Calu3 (cell line): Measurements from ENCODE around the gene ATP5PO. TPM values are rescaled to one million over a fixed set of nuclear protein-coding genes. Genes with fewer than 3 reads are reported as not detected.
A peak's percentile ranks its signal among the peaks of the same experiment; 100 is the strongest.

Source experiments
- BruUV-seq: library from RNA; stranded (reverse); fragments of 400-500 nt; replicated peaks from 2 replicates; lab custom pipeline; 2021; lab: Mats Ljungman, UMichigan
- CTCF ChIA-PET: fragments of 300-600 bp; sonication (Branson Sonifier 250); formaldehyde crosslinking; loops from one replicate; lab custom pipeline; 2022; ENCODE audit warnings: antibody characterized with exemption; lab: Charles Lee
- DNase-seq: peaks from one replicate; pipeline ENCODE4 v3.0.0; 2022
- H3K27ac Mint-ChIP-seq: one replicate; pipeline ENCODE4 v1.8.0; 2022; ENCODE audit warnings: mixed read lengths; ENCODE audit not compliant: unreplicated experiment
- H3K27me3 Mint-ChIP-seq: one replicate; pipeline ENCODE4 v1.8.0; 2022; ENCODE audit warnings: mixed read lengths; ENCODE audit not compliant: unreplicated experiment
- H3K36me3 Mint-ChIP-seq: one replicate; pipeline ENCODE4 v1.8.0; 2022; ENCODE audit warnings: mild to moderate bottlenecking, moderate library complexity, mixed read lengths; ENCODE audit not compliant: insufficient read depth, unreplicated experiment
- H3K4me1 Mint-ChIP-seq: one replicate; pipeline ENCODE4 v1.8.0; 2022; ENCODE audit warnings: mild to moderate bottlenecking, low read depth, mixed read lengths; ENCODE audit not compliant: unreplicated experiment
- H3K4me3 Mint-ChIP-seq: one replicate; pipeline ENCODE4 v1.8.0; 2022; ENCODE audit warnings: mild to moderate bottlenecking, low read depth, moderate library complexity, mixed read lengths; ENCODE audit not compliant: unreplicated experiment
- H3K9me3 Mint-ChIP-seq: one replicate; pipeline ENCODE4 v1.8.0; 2022; ENCODE audit warnings: low read depth, mixed read lengths; ENCODE audit not compliant: unreplicated experiment
- intact Hi-C: fragments of 100-400 bp; cut with micrococcal nuclease; formaldehyde crosslinking; loops from one replicate; pipeline ENCODE4 v1.10.0; 2022; ENCODE audit not compliant: unreplicated experiment
- total RNA-seq: library from RNA; stranded (reverse); gene quantifications from 2 replicates; pipeline ENCODE4 v1.2.3, GENCODE V29; 2022
- TF ChIP-seq, protein P1 (sequence below): fragments of 200-600 bp; IDR thresholded peaks from one replicate; pipeline ENCODE4 v1.8.0; 2022; ENCODE audit warnings: antibody characterized with exemption; ENCODE audit not compliant: unreplicated experiment

Gene ATP5PO
- total RNA-seq, 1 experiment from 2014 or later: 125 TPM

DNA sequence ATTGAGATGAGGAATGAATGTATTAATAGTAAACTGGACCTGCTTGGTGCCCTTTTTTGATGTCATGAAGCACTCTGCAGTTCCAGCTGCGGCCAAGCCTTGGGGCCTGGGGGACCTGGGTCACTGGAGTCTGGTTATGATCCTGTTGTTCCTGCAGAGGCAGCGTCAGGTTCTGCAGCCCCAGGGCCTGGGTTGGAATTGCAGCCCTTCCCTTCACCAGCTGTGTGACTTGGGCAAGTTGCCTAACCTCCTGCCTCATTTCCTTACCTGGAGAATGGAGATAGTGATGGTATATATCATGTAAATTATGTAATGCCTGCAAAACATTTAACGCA lies 9.1 kb upstream of the ATP5PO start:
- Mint-ChIP-seq H3K27ac (no peak overlapping the region), H3K36me3 (no peaks in the 10 kb centered on the region), H3K27me3 (no peaks in the 10 kb centered on the region), H3K4me1 (peaks cover 6% of the 10 kb centered on the region), H3K9me3 (no peaks in the 10 kb centered on the region), H3K4me3 (no peak overlapping the region)
- TF ChIP-seq, protein P1, sequence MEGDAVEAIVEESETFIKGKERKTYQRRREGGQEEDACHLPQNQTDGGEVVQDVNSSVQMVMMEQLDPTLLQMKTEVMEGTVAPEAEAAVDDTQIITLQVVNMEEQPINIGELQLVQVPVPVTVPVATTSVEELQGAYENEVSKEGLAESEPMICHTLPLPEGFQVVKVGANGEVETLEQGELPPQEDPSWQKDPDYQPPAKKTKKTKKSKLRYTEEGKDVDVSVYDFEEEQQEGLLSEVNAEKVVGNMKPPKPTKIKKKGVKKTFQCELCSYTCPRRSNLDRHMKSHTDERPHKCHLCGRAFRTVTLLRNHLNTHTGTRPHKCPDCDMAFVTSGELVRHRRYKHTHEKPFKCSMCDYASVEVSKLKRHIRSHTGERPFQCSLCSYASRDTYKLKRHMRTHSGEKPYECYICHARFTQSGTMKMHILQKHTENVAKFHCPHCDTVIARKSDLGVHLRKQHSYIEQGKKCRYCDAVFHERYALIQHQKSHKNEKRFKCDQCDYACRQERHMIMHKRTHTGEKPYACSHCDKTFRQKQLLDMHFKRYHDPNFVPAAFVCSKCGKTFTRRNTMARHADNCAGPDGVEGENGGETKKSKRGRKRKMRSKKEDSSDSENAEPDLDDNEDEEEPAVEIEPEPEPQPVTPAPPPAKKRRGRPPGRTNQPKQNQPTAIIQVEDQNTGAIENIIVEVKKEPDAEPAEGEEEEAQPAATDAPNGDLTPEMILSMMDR: no peak
- CTCF ChIA-PET: interaction anchor here (0.7 to 3.5 kb wide), 5 partner anchors 150 to 423 kb away, joined by 3 to 37 read pairs (median 5); no protein-coding TSS in a partner anchor
- no TSS peak for BruUV-seq
- intact Hi-C loops: loop anchor here (2.0 to 5.0 kb wide), 4 partner anchors 153 to 422 kb away; no protein-coding TSS in a partner anchor
- peak; percentile 14 for DNase-seq

DNA sequence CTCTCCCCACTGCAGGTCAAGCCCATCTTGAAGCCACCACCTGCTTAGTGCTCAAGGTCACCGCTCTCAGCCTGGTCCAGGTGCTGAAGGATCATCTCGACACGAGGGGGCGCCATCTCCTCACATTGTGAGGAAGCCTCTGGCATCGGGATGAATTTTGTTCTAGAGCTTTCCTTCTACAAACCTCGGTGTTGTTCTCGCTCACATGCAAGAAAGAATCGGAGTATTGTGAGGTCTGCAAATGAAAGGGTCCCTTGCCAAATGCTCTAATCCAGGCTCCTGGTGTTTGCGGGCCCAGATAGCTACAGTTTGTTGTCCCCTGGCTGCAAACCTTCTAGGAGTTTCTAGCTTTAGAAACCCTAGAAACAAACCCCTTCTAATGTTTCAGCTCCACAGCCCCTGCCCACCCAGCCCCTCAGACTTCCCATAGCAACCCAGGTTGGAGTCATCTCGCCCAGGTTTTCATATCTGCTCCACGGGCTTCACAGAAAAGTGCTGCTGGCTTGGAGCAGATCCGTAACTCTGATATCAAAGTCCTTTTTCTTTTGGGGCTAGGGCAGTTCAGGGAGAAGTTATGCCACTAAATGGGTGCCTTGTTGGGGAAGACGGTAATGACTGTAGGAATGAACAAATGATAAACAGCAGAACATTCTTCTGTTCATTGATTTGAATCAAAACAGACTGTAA lies 8.6 kb upstream of the ATP5PO start:
- H3K36me3 Mint-ChIP-seq: no peaks in the 10 kb centered on the region
- no TSS peak for BruUV-seq
- intact Hi-C loops: loop anchor here (2.0 to 5.0 kb wide), 4 partner anchors 153 to 423 kb away; no protein-coding TSS in a partner anchor

DNA sequence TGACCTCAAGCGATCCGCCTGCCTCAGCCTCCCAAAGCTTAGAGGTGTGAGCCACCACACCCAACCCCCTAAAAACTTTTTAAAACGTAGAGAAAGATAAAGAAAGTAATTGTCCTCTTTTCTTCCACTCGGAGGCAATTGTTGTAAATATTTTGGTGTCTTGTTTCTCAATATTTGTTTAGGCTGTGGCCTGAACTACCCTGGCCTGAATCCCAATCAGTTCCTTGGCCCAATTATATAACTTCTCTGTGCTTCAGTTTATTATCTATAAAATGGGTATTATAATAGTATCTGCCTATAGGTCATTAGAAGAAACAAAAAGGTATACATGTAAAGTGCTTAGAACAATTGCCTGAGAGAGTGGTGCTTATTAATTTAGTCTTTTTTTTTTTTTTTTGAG lies 1.8 kb upstream of the ATP5PO start:
- CTCF ChIA-PET: no interaction called here
- H3K27me3 Mint-ChIP-seq: no peaks in the 10 kb centered on the region
- H3K4me1 Mint-ChIP-seq: peaks cover 8% of the 10 kb centered on the region
- H3K9me3 Mint-ChIP-seq: no peaks in the 10 kb centered on the region
- BruUV-seq: no TSS peak
- no peak overlapping the region for H3K4me3 Mint-ChIP-seq
- H3K36me3 Mint-ChIP-seq: peaks cover 19% of the 10 kb centered on the region
- TF ChIP-seq, protein P1: no peak
- no peak overlapping the region for H3K27ac Mint-ChIP-seq
- no peak for DNase-seq
- intact Hi-C loops: no loop called here

More for the DNA sequence above, 8.6 kb upstream of the ATP5PO start:
- H3K4me1 Mint-ChIP-seq: peaks cover 6% of the 10 kb centered on the region
- TF ChIP-seq, protein P1: peak; percentile 69
- no peaks in the 10 kb centered on the region for H3K9me3 Mint-ChIP-seq
- no peak overlapping the region for H3K27ac Mint-ChIP-seq
- no peaks in the 10 kb centered on the region for H3K27me3 Mint-ChIP-seq
- CTCF ChIA-PET: interaction anchor here (0.6 to 3.5 kb wide), 6 partner anchors 150 to 424 kb away, joined by 3 to 37 read pairs (median 4); no protein-coding TSS in a partner anchor
- DNase-seq: peak; percentile 81
- H3K4me3 Mint-ChIP-seq: no peak overlapping the region

DNA sequence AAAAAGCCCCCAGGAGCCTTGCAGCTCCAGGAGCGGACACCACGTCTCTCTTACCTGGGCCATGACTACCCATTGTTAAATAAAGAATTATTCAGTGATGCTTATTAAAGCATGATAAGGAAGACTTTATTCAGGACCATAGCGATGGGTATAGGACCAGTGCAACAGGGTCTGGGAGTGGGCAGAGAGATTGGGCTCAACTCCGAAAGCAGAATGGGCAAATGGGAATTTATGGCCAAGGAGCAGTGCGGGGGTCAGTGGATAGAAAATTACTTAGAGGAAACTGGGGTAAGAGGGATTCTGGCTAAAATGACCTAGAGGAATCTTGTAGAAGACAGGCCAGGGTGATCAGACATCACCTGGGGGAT lies 580 bp upstream of the ATP5PO start:
- TF ChIP-seq, protein P1: no peak
- peak overlapping the region; percentile 94 for H3K27ac Mint-ChIP-seq
- H3K36me3 Mint-ChIP-seq: peaks cover 19% of the 10 kb centered on the region
- peak overlapping the region; percentile 94 for H3K4me3 Mint-ChIP-seq
- H3K9me3 Mint-ChIP-seq: no peaks in the 10 kb centered on the region
- DNase-seq: no peak
- H3K4me1 Mint-ChIP-seq: peaks cover 8% of the 10 kb centered on the region
- CTCF ChIA-PET: no interaction called here
- BruUV-seq: no TSS peak
- no peaks in the 10 kb centered on the region for H3K27me3 Mint-ChIP-seq
- intact Hi-C loops: no loop called here
